Mucosa of descending colon (tissue), 3 donors: ENCODE results near the gene DERL2. TPM values are rescaled to one million over a fixed set of nuclear protein-coding genes. Genes with fewer than 3 reads are reported as not detected.
A peak's percentile ranks its signal among the peaks of the same experiment; 100 is the strongest.

Source experiments
- ATAC-seq: fragments of 200-7000 bp; cut with Tn5 transposase; one replicate; pipeline ENCODE4 v1.9.1; 2020; ENCODE audit warnings: mild to moderate bottlenecking, moderate library complexity
- DNase-seq, 3 donors: peaks; one replicate each; pipeline ENCODE4 v3.0.0-alpha.2; 2020
- H3K36me3 ChIP-seq: fragments of 200-600 bp; one replicate; pipeline ENCODE4 v1.8.0; 2021; ENCODE audit warnings: low read depth, mild to moderate bottlenecking
- H3K4me1 ChIP-seq: fragments of 200-600 bp; one replicate; pipeline ENCODE4 v1.8.0; 2021; ENCODE audit warnings: low read depth, mild to moderate bottlenecking
- H3K4me3 ChIP-seq: fragments of 200-600 bp; one replicate; pipeline ENCODE4 v1.8.0; 2021; ENCODE audit warnings: mild to moderate bottlenecking
- H3K9me3 ChIP-seq: fragments of 200-600 bp; one replicate; pipeline ENCODE4 v1.8.0; 2021; ENCODE audit warnings: mild to moderate bottlenecking
- CTCF ChIP-seq: fragments of 200-600 bp; IDR thresholded peaks from one replicate; pipeline ENCODE4 v1.8.0; 2022; ENCODE audit warnings: antibody characterized with exemption, mild to moderate bottlenecking
- intact Hi-C, 2 donors: fragments of 100-400 bp; cut with DNase I in 1 of 2; cut with micrococcal nuclease in 1 of 2; formaldehyde crosslinking; loops; one replicate each; pipeline versions ENCODE4 v1.11.0 to v1.11.1; 2022; cut with DNase I, micrococcal nuclease
- total RNA-seq, 3 donors: library from RNA; stranded (reverse); fragmentation: NEBNext Ultra II Directional in 2 of 3; extraction: Animal tissue kit (Norgen Biotek cat#: 25700) in 2 of 3; gene quantifications; one replicate each; pipeline versions ENCODE4 v1.2.1 to v1.2.4, GENCODE V29; 2021 to 2023
- donor health status: DM: no; HTN: no; CAD: no; lungs with moderate emphysema.
- donor health status: DM: no; HTN: no; CAD: no.
- donor health status: DM: no; HTN: yes; CAD: no.

Gene DERL2
- total RNA-seq, 3 donors from 2014 or later = 43.9 to 58.5 (median 58.3) TPM

- Histone ChIP-seq H3K4me3 (no peak overlapping the region), H3K9me3 (no peaks in the 10 kb centered on the region), H3K4me1 (peaks cover 6% of the 10 kb centered on the region), H3K36me3 (no peaks in the 10 kb centered on the region)
- intact Hi-C loops = no loop called here
- peak; percentile 53 to 83 (median 66) for DNase-seq
- TF ChIP-seq CTCF = no peak
- ATAC-seq = peak; percentile 81
Measured at GRCh38 chr17:5500589-5501391, 14.8 kb upstream of the DERL2 start.

- DNase-seq (no peak), ATAC-seq (no peak)
- Histone ChIP-seq H3K9me3 (no peaks in the 10 kb centered on the region), H3K36me3 (no peaks in the 10 kb centered on the region), H3K4me1 (peaks cover 6% of the 10 kb centered on the region), H3K4me3 (no peak overlapping the region)
- intact Hi-C loops = no loop called here
- TF ChIP-seq CTCF = no peak
Measured at GRCh38 chr17:5500247-5500588, 14.2 kb upstream of the DERL2 start.

GRCh38 chr17:5499476-5500231 is 13.7 kb upstream of the DERL2 start:
- DNase-seq (no peak), ATAC-seq (no peak)
- H3K9me3 ChIP-seq = no peaks in the 10 kb centered on the region
- H3K36me3 ChIP-seq = no peaks in the 10 kb centered on the region
- H3K4me1 ChIP-seq = peaks cover 6% of the 10 kb centered on the region
- intact Hi-C loops = no loop called here
- no peak for TF ChIP-seq CTCF
- no peak overlapping the region for H3K4me3 ChIP-seq

GRCh38 chr17:5492970-5493369 is 7.0 kb upstream of the DERL2 start:
- Histone ChIP-seq H3K4me3 (no peak overlapping the region), H3K36me3 (no peaks in the 10 kb centered on the region), H3K9me3 (no peaks in the 10 kb centered on the region), H3K4me1 (peaks cover under 1% of the 10 kb centered on the region)
- TF ChIP-seq CTCF = no peak
- intact Hi-C loops = no loop called here
- ATAC-seq = no peak
- DNase-seq = no peak

GRCh38 chr17:5488752-5489151 is 2.8 kb upstream of the DERL2 start:
- Histone ChIP-seq H3K4me3 (no peak overlapping the region), H3K4me1 (peaks cover 19% of the 10 kb centered on the region), H3K9me3 (no peaks in the 10 kb centered on the region), H3K36me3 (no peaks in the 10 kb centered on the region)
- intact Hi-C loops = no loop called here
- DNase-seq = no peak
- no peak for TF ChIP-seq CTCF
- no peak for ATAC-seq
